Ramos (cell line): Measurements from ENCODE around the gene SENP3.

Source experiments
- in situ Hi-C: fragments of 300-500 bp; cut with MboI; formaldehyde crosslinking; loops from one replicate; pipeline ENCODE4 v1.14.3; 2022; ENCODE audit warnings: low sequenced_read_pairs; ENCODE audit not compliant: unreplicated experiment

The SENP3 gene

GRCh38 chr17:7575481-7575883 is 13.8 kb downstream of the SENP3 start:
- in situ Hi-C loops: no loop called here

GRCh38 chr17:7575959-7576358 is 14.2 kb downstream of the SENP3 start:
- in situ Hi-C loops: no loop called here

GRCh38 chr17:7576432-7576937 is 14.8 kb downstream of the SENP3 start:
- in situ Hi-C loops: no loop called here

- in situ Hi-C loops: no loop called here
Observed at GRCh38 chr17:7577327-7578199, 15.8 kb downstream of the SENP3 start.

GRCh38 chr17:7579001-7579833 is 17.5 kb downstream of the SENP3 start, which contains the start of gene CD68:
CD68 (plus strand) TSS chr17:7579638; CDS start chr17:7579678, 40 bp downstream.
- in situ Hi-C loops: no loop called here

GRCh38 chr17:7579834-7580603 is 18.3 kb downstream of the SENP3 start:
- in situ Hi-C loops: no loop called here

GRCh38 chr17:7580604-7581575 is 19.2 kb downstream of the SENP3 start:
- in situ Hi-C loops: no loop called here

- in situ Hi-C loops: no loop called here
Observed at GRCh38 chr17:7582396-7583252, 20.9 kb downstream of the SENP3 start.

- in situ Hi-C loops: no loop called here
Observed at GRCh38 chr17:7583253-7584109, 21.8 kb downstream of the SENP3 start, which contains the start of gene MPDU1. MPDU1 (plus strand) TSS chr17:7583852; CDS start chr17:7583863, 11 bp downstream.

- in situ Hi-C loops: no loop called here
Observed at GRCh38 chr17:7586673-7587419, 25.1 kb downstream of the SENP3 start.

- in situ Hi-C loops: no loop called here
Observed at GRCh38 chr17:7587420-7588151, 25.9 kb downstream of the SENP3 start.

- in situ Hi-C loops: no loop called here
Observed at GRCh38 chr17:7588553-7589203, 27.0 kb downstream of the SENP3 start.

- in situ Hi-C loops: no loop called here
Observed at GRCh38 chr17:7589204-7589868, 27.6 kb downstream of the SENP3 start.

GRCh38 chr17:7589891-7590691 is 28.4 kb downstream of the SENP3 start, which contains the start of gene SOX15:
SOX15 (minus strand) TSS chr17:7590094; CDS start chr17:7589676, 418 bp downstream.
- in situ Hi-C loops: no loop called here
